HG02973 (cell line): ENCODE measurements around the gene SYT8.
"Not testable (repeated sequence)": the region's sequence is repeated elsewhere in the genome, so short reads cannot be mapped to it uniquely, and the experiment has no call there.

Source experiments
- ATAC-seq: cut with Tn5 transposase; IDR thresholded peaks from one replicate; pipeline ENCODE4 v1.9.1; 2021; ENCODE audit warnings: moderate library complexity; ENCODE audit not compliant: unreplicated experiment

Gene SYT8

GRCh38 chr11:1834779-1835670, at the start of gene SYT8:
Gene SYT8, plus strand, starts transcription at chr11:1834990. Its CDS starts 116 bp downstream, at chr11:1835106.
- ATAC-seq = no peak

GRCh38 chr11:1785749-1786413, 48.9 kb upstream of the SYT8 start:
- no peak for ATAC-seq

- ATAC-seq = no peak
These were observed 48.3 kb upstream of the SYT8 start for GRCh38 chr11:1786466-1786865.

- no peak for ATAC-seq
These were observed 42.9 kb upstream of the SYT8 start for GRCh38 chr11:1791912-1792311.

GRCh38 chr11:1792461-1792860, 42.3 kb upstream of the SYT8 start:
- ATAC-seq = no peak

- no peak for ATAC-seq
These were observed 41.7 kb upstream of the SYT8 start for GRCh38 chr11:1793081-1793480.

- ATAC-seq = no peak
These were observed 38.3 kb upstream of the SYT8 start for GRCh38 chr11:1796413-1797011.

- no peak for ATAC-seq
These were observed 37.2 kb upstream of the SYT8 start for GRCh38 chr11:1797391-1798125.

- ATAC-seq = no peak
These were observed 31.5 kb upstream of the SYT8 start for GRCh38 chr11:1803246-1803645.

- ATAC-seq = not testable (repeated sequence)
These were observed 30.8 kb upstream of the SYT8 start for GRCh38 chr11:1803835-1804519.

GRCh38 chr11:1805525-1805924, 29.3 kb upstream of the SYT8 start:
- no peak for ATAC-seq

- ATAC-seq = no peak
These were observed 27.4 kb upstream of the SYT8 start for GRCh38 chr11:1807264-1807995.

- no peak for ATAC-seq
These were observed 24.0 kb upstream of the SYT8 start for GRCh38 chr11:1810761-1811160.

- no peak for ATAC-seq
These were observed 22.5 kb upstream of the SYT8 start for GRCh38 chr11:1812274-1812673.

GRCh38 chr11:1812801-1813200, 22.0 kb upstream of the SYT8 start:
- no peak for ATAC-seq

- ATAC-seq = not testable (repeated sequence)
These were observed 21.4 kb upstream of the SYT8 start for GRCh38 chr11:1813356-1813755.

- ATAC-seq = no peak
These were observed 20.1 kb upstream of the SYT8 start for GRCh38 chr11:1814691-1815090.

GRCh38 chr11:1815311-1815710, 19.5 kb upstream of the SYT8 start:
- no peak for ATAC-seq

- ATAC-seq = no peak
These were observed 19.0 kb upstream of the SYT8 start for GRCh38 chr11:1815751-1816150.

- ATAC-seq = no peak
These were observed 17.8 kb upstream of the SYT8 start for GRCh38 chr11:1817000-1817399.
